ENCODE results near the gene GRK3.

DNA sequence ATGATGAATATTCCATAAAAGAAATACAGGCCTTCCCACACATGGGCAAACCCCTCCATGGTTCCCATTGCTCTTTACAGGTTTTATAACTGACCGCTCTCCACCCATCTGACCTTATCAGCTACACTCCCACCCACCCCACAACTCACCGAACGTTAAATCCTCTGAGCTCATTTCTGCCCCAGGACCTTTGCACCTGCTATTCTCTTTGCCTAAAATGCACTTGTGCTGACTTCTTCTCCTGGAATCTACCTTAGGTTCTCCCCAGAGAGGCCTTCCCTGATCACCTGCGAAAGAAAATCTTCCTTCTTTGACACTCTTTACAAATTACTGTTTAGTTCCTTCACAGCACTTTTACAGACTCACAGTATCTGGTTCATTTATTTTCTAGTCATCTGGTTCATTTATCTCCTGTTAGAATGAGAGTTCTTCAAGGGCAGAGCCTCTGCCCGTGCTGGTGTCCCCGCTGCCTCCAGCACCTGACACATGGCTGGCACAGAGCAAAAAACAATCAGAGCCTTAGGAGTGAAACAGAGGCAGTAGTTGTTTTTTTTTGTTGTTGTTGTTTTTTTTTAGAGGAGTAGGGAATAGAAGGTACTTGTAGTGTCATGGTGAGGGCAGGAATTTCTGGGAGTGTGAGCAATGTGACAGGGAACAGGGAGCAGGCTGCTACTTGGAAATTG lies 21.6 kb upstream of the GRK3 start:
- TF ChIP-seq POLR2A (IDR thresholded peaks at IDR 0.05; ENCODE audit: low read depth, low read length) (no peak), RCOR1 (IDR thresholded peaks at IDR 0.05; ENCODE audit: insufficient replicate concordance, low read length) (no peak), CEBPB (IDR thresholded peaks at IDR 0.05; ENCODE audit: low read depth, low read length) (no peak), MAZ (IDR thresholded peaks at IDR 0.05; ENCODE audit: borderline replicate concordance, low read depth, low read length) (no peak), MXI1 (IDR thresholded peaks at IDR 0.05; ENCODE audit: borderline replicate concordance, low read depth, low read length) (no peak), MAFK (IDR thresholded peaks at IDR 0.05; ENCODE audit: low read depth, low read length) (no peak), RFX5 (IDR thresholded peaks at IDR 0.05; ENCODE audit: low read depth, low read length) (no peak), SMC3 (IDR thresholded peaks at IDR 0.05; ENCODE audit: low read depth, low read length) (no peak), CHD1 (IDR thresholded peaks at IDR 0.05; ENCODE audit: low read depth, low read length) (no peak)
- TF ChIP-seq, protein P1, sequence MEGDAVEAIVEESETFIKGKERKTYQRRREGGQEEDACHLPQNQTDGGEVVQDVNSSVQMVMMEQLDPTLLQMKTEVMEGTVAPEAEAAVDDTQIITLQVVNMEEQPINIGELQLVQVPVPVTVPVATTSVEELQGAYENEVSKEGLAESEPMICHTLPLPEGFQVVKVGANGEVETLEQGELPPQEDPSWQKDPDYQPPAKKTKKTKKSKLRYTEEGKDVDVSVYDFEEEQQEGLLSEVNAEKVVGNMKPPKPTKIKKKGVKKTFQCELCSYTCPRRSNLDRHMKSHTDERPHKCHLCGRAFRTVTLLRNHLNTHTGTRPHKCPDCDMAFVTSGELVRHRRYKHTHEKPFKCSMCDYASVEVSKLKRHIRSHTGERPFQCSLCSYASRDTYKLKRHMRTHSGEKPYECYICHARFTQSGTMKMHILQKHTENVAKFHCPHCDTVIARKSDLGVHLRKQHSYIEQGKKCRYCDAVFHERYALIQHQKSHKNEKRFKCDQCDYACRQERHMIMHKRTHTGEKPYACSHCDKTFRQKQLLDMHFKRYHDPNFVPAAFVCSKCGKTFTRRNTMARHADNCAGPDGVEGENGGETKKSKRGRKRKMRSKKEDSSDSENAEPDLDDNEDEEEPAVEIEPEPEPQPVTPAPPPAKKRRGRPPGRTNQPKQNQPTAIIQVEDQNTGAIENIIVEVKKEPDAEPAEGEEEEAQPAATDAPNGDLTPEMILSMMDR (conservative IDR thresholded peaks at IDR 0.05; ENCODE audit: low read depth, low read length) = no peak

All from IMR-90 (cell line).